ENCODE measurements around the gene CRPPA. TPM values are rescaled to one million over a fixed set of nuclear protein-coding genes. Genes with fewer than 3 reads are reported as not detected.

The CRPPA gene
- total and polyA plus RNA-seq, 2 of the 13 experiments (the other 11 are each of a cell fraction or from before 2014, with no cell fraction given), result 0.16 to 1.3 TPM

DNA sequence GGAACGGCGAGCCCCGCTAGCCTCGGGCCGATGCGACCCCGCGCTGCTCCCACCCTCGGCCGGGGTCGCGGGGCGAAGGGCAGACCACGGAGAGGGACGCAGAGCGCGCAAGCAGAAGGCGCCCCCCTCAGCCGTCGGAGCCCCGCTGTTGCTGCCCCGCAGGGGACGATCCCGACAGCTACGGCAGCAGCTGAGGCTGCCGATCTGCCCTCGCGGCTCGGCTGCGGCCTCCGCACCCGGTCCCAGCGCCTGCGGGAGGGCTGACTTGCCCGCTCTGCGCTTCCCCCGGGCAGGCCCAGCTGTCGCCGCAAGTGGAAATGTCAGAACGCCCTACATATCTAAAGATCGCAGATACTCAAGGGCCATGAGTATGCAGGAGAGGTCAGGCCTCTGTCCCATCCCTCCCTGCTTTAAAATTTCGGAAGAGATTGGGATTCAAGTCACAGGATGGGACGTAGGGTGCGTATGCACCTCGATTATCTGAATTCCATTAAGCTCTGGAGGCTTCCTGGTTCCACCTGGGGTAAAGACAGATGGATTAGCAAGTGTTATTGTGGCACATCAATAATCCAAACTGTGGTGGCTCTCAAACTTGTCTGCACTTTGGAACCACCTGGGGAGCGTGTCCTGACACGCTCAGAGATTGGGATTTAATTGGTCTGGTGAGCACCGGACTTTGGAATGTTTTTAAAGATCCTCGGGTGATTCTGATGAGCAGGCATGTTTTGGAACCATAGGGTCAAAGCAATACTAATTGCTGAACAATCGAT lies at the start of gene CRPPA (continued):
- TF ChIP-seq SP1 (IDR thresholded peaks at IDR 0.05) (no peak), SP1 (CRISPR knock-in tag; IDR thresholded peaks at IDR 0.05) (no peak), YEATS2 (CRISPR knock-in tag; IDR thresholded peaks at IDR 0.05; ENCODE audit: borderline replicate concordance) (0 out of 2 replicates have a peak, but pooled peaks have one; percentile 12), FOXC1 (CRISPR knock-in tag; IDR thresholded peaks at IDR 0.05; ENCODE audit: borderline replicate concordance) (no peak), ZNF747 (CRISPR knock-in tag; IDR thresholded peaks at IDR 0.05; ENCODE audit: borderline replicate concordance) (no peak), ZNF839 (CRISPR knock-in tag; IDR thresholded peaks at IDR 0.05; ENCODE audit: borderline replicate concordance) (no peak), MBNL3 (CRISPR knock-in tag; conservative IDR thresholded peaks at IDR 0.05) (no peak), ZNF30 (CRISPR knock-in tag; IDR thresholded peaks at IDR 0.05) (no peak), ZNF546 (CRISPR knock-in tag; conservative IDR thresholded peaks at IDR 0.05) (no peak), MAFK (conservative IDR thresholded peaks at IDR 0.05 in 1 of 2, IDR thresholded peaks at IDR 0.05 in 1 of 2; ENCODE audit: low read length in 2 of 2) (peak; percentile 72 to 75), ZNF563 (CRISPR knock-in tag; IDR thresholded peaks at IDR 0.05) (peak; percentile 74), RBFOX2 (IDR thresholded peaks at IDR 0.05; ENCODE audit: low read depth, low read length) (peak; percentile 65), SNAPC2 (CRISPR knock-in tag; IDR thresholded peaks at IDR 0.05) (no peak), ZBTB38 (CRISPR knock-in tag; IDR thresholded peaks at IDR 0.05) (no peak), ZSCAN20 (CRISPR knock-in tag; IDR thresholded peaks at IDR 0.05; ENCODE audit: borderline replicate concordance) (peak; percentile 85; the same call in 1 of the 2 replicates), TP53 (CRISPR knock-in tag; conservative IDR thresholded peaks at IDR 0.05) (0 out of 2 replicates have a peak, but pooled peaks have one; percentile 44), ZNF790 (CRISPR knock-in tag; IDR thresholded peaks at IDR 0.05; ENCODE audit: borderline replicate concordance) (peak; percentile 65; the same call in 1 of the 2 replicates), TARDBP (CRISPR knock-in tag; IDR thresholded peaks at IDR 0.05) (no peak; the same call in 1 of the 2 replicates), ZFP82 (CRISPR knock-in tag; IDR thresholded peaks at IDR 0.05; ENCODE audit: borderline replicate concordance) (peak; percentile 70; the same call in 1 of the 2 replicates), GTF2F1 (IDR thresholded peaks at IDR 0.05; ENCODE audit: low read length) (no peak), HOXD1 (CRISPR knock-in tag; IDR thresholded peaks at IDR 0.05) (0 out of 2 replicates have a peak, but pooled peaks have one; percentile 43), ZNF761 (CRISPR knock-in tag; conservative IDR thresholded peaks at IDR 0.05) (no peak)
- TF ChIP-seq, protein P1, sequence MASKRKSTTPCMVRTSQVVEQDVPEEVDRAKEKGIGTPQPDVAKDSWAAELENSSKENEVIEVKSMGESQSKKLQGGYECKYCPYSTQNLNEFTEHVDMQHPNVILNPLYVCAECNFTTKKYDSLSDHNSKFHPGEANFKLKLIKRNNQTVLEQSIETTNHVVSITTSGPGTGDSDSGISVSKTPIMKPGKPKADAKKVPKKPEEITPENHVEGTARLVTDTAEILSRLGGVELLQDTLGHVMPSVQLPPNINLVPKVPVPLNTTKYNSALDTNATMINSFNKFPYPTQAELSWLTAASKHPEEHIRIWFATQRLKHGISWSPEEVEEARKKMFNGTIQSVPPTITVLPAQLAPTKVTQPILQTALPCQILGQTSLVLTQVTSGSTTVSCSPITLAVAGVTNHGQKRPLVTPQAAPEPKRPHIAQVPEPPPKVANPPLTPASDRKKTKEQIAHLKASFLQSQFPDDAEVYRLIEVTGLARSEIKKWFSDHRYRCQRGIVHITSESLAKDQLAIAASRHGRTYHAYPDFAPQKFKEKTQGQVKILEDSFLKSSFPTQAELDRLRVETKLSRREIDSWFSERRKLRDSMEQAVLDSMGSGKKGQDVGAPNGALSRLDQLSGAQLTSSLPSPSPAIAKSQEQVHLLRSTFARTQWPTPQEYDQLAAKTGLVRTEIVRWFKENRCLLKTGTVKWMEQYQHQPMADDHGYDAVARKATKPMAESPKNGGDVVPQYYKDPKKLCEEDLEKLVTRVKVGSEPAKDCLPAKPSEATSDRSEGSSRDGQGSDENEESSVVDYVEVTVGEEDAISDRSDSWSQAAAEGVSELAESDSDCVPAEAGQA (IDR thresholded peaks at IDR 0.05; ENCODE audit: low read depth), result no peak
- TF ChIP-seq, protein P1 (CRISPR knock-in tag; IDR thresholded peaks at IDR 0.05; ENCODE audit: borderline replicate concordance), result peak; percentile 83; the same call in 1 of the 2 replicates
